GM21576 (cell line): ENCODE data around the gene TCF4.

ENCODE experiments used
- ATAC-seq: cut with Tn5 transposase; IDR thresholded peaks from one replicate; pipeline ENCODE4 v1.9.1; 2021; ENCODE audit warnings: mild to moderate bottlenecking, moderate library complexity; ENCODE audit not compliant: unreplicated experiment

TCF4 gene

GRCh38 chr18:55587418-55588110, 428 bp downstream of the TCF4 start:
- ATAC-seq = no peak

DNA sequence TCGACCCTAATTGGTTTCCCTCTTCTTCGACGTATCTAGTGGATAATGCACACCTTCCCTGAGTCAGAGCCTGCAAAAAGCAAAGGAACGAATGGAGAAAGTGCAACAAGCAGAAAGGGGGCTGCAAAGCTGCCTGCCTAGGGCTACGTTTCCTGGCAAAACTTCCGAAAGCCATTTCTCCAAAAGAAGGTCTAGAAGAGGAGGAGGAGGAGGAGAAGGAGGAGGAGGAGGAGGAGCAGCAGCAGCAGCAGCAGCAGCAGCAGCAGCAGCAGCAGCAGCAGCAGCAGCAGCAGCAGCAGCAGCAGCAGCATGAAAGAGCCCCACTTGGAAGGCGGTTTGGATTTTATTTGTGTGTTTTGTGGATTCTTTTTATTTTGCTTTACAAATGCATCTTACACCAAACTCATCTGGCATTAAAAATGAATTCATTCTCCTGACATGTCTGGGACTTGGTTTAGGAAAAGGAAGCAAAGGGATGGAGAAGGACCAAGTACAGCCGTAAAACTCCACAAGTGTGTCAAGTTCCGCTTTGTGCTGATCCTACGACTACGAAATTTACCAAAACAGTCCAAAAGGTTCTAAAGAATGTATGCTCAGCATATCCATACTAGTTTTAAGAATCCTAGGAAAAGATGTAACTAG, 2.0 kb downstream of the TCF4 start:
- ATAC-seq = no peak

DNA sequence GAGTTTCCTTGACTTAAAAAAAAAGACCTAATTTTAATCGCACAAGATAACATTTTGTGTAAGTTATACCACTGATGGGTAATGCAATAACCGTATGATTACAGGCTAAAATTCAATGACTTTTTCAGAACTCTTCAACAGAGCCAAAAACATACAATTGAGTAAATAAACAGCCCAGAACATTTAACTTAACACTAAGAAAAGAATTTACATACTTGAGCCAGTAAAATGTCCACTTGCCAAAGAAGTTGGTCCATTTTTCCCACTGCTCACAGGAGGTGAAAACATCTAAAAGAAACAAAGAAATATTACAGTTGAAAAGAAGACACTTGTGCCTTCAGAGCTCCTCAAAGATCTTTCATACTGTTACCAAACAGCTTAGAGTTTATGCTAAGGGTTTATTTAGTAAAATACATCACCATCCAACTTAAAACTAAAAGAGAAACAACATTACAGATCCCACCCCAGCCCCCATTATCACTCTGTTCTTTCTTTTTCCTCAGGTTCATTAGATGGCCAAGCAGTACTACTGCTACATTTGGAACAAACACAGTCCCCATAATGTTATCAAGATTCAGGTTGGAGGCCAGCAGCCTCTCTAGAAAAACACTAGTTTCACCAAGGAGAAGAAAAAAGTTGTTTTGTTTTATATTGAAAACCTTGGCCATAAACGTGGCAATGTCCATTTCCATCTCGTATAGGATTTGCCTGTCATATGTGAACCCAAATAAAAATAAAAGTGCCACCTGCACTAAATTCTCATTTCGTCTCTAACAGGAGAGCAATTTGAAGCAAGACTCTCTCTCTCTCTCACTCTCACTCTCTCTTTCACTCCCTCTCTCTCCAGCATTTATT, 2.7 kb downstream of the TCF4 start:
- no peak for ATAC-seq

GRCh38 chr18:55584201-55584600, 3.8 kb downstream of the TCF4 start:
- no peak for ATAC-seq

- no peak for ATAC-seq
These were observed 5.7 kb downstream of the TCF4 start for GRCh38 chr18:55582325-55582724.

- ATAC-seq = no peak
These were observed 8.3 kb downstream of the TCF4 start for GRCh38 chr18:55579501-55580270.

DNA sequence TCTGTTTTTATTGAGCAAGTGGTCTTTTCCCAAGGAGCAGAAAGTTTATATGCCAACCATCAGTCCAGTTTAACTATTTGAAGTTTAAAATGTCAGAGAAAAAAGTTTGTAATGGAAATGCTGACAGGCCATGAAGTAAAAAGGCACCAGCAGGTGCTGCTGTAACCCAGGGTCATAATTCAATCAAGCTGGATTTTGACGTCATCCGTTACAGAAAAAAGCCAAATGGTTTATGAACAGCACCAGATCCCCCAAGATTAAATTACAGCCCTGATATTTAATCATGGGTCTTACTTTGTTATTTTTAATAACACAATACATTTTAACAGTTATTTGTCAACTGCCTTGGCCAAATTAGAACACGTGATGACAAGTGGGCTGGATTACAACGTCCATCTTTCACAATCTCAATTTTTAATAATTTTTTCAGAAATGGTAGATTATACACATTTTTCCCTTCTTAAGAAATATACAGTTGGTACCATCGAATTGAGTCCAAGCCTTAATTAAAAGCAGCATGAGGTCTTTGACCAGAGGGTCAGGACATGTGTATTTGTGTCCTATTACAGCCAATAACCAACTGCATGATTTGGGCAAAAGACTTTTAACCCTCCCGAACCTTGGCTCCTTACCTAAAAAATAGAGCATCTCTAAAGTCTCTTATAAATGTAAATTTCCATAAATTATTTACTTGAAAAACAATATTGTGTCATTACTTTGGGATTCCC, 10.0 kb downstream of the TCF4 start:
- ATAC-seq = no peak

- no peak for ATAC-seq
These were observed 12.0 kb downstream of the TCF4 start for GRCh38 chr18:55576001-55576400.

DNA sequence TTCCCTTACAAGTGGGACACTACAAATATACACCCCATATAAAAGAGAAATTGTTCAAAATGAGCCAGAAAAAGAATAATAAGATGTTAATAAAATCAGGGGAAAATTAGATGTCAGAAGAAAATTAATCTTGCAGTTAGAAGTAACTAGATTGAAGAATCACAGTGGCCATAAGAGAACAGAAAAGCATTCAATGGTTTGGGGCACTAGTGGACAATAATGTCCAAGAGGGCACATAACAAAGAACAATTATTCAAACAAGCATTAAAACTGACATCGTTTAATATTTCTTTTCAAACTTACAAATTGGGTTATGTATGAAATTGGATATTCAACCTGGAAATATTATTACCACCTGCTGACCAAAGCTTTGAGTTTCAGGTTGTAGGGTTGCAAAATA, 12.9 kb downstream of the TCF4 start:
- no peak for ATAC-seq

DNA sequence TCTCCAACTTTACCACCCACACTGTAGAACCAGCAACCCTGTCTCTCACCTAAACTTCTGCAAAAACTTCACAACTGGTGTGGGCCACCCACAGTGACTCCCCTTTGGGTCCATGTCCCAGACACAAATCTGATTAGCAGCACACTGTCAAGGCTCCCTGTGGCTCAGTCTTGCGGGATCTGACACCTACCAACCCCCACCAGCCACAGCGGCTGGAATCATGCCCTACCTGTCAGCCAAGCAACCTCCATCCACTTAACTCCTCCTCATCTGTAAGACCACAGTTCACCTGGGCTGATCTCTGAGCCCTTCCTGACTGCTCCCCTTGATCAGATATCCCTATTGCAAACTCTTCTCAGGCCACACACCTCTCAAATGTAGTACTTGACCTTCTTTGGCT, 14.6 kb downstream of the TCF4 start:
- no peak for ATAC-seq

DNA sequence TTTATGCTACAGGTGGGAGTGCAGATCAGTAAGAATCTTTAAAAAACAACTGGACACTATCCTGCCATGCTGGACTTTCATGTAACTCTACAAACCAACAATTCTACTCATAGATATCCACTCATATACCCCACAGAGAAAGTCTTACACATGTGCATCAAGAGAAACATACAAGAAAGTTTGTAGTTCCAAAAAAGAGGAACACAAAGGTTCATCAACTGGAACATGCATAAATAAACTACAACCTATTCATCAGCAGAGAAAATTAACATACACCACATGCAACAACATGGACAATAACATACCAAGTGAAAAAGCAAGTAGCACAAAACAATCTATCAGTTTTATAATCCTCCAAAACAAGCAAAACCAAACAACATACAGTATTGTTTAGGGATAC, 17.0 kb downstream of the TCF4 start:
- ATAC-seq = no peak

- ATAC-seq = no peak
These were observed 21.5 kb downstream of the TCF4 start for GRCh38 chr18:55566456-55566935.

- no peak for ATAC-seq
These were observed 28.3 kb downstream of the TCF4 start for GRCh38 chr18:55559739-55560138.

DNA sequence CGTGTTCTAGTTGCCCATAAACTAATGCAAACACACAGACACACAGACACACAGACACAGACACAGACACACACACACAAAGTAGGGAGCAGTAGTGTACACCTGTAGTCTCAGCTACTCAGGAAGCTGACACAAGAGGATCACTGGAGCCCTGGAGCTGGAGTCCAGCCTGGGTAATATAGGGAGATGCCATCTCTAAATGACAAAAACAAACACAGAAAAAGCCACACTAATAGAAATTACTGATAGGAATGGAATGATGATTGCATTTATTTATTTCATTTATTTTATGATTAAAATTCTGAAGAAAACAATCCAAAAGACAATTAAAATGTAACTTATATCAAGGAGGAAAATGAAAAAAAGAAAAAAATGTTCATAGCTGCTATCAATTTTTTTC, 30.8 kb downstream of the TCF4 start:
- ATAC-seq = no peak

GRCh38 chr18:55555395-55556027, 32.5 kb downstream of the TCF4 start:
- no peak for ATAC-seq

GRCh38 chr18:55552526-55553189, 35.3 kb downstream of the TCF4 start:
- ATAC-seq = no peak

- no peak for ATAC-seq
These were observed 36.8 kb downstream of the TCF4 start for GRCh38 chr18:55551227-55551626.

GRCh38 chr18:55550471-55550870, 37.5 kb downstream of the TCF4 start:
- ATAC-seq = no peak

DNA sequence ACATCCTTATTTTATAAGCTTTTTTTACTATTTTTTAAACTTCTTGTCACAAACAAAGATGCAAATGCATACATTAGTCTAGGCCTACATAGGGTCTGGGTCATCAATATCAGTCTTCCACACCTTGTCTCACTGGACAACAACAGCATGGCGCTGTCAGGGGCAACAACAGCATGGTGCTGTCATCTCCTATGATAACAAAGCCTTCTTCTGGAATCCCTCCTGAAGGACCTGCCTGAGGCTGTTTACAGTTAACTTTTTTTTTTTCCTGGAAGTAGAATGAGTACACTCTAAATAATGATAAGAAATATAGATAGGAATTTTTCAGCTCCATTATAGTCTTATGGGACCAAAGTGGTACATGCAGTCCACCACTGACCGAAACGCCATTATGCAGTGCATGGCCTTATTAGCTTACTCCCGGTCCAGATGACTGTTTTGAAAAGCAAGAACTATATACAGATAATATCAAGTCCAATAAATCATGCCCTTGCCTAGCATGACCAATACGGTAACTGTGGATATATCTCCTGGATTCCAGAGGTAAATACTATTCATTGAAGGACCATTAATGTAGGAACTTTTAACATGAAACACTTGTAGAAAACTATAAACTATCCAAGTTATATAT, 38.4 kb downstream of the TCF4 start:
- ATAC-seq = no peak
